Erythroblast (primary cell): ENCODE data around the gene NHS.

Source experiments
- DNase-seq, 2 experiments: peaks; one replicate each; lab custom pipeline; 2025; lab: John Stamatoyannopoulos, UW
- GATA1 ChIP-seq: IDR thresholded peaks from 2 replicates; pipeline ENCODE4 v1.6.1; 2011; ENCODE audit warnings: low read depth, mild to moderate bottlenecking, control low read depth, low read length, moderate library complexity
- POLR2A ChIP-seq: IDR thresholded peaks from 2 replicates; pipeline ENCODE4 v1.6.1; 2011; ENCODE audit warnings: mild to moderate bottlenecking, low read length

The NHS gene

DNA sequence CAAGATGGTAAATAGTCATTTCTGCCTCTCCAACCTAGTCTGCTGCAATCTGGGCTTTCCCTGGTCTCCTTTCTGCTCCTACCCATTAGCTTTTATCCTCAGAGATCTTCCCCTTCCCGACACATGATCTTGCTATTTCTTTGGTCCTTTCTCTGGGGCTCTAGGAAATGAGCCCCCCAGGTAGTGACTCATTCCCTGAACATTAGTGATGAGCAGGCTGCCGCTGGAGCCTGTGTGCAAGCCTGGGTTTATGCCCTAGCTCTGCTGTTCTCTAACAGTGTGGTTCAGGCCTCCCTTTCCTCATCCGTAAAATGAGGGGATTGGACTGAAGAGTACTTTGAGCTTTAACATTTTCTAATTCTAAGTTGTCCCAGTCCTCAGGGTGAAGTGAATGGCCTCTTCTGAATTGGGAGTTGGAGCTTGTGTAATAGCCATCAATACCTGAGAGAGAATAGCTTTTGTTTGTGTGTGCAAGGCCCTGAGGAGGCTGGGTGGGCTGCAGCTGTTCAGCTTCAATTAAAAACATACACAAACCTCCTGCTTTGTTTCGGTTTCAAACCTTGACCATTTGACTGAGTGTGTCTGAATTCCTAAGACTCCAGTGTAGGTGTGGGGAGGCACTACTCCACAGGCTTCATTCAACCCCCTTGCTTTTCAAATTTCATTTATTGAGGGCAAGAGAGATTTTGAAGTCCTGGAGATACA is 246.7 kb downstream of the NHS start:
- no peak for DNase-seq
- TF ChIP-seq POLR2A (no peak), GATA1 (no peak)

DNA sequence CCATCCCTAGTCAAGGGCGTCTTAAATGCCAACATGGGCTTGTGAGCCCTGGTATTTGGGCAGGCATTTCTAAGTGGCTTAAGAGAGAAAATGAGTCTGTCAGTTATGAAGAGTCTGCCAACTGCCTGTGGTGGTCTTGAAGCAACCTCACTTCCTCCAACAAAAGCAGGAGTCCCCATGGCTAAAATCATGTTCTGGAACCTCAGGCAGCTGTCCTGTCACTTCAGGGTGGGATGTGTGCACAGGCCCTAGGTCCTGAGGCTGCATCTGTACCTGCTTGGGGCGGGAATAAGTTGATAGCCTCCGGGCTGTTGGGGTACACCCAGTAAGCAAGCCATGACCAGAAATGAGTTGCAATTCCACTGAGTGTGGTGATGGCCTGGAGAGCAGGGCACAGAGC is 247.3 kb downstream of the NHS start:
- TF ChIP-seq GATA1 (no peak), POLR2A (no peak)
- no peak for DNase-seq

DNA sequence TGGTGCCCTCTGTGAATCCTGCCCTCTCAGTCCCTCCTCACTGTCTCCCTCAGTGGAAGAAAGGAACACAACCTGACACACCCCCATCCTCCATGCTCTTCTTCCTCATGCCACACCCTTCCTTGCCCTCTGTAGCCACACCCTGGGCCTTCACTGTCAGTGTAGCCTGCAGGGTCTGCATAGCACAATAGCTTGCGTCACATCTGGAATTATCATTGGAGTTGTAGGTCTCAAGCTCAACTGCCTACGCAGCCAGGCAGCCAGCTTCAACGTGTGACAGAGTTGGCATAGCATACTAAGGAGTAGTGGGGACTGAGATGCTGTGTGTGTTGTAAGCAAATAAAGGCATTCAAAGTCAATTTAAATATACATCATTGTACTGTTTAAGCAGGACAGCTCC is 248.8 kb downstream of the NHS start:
- no peak for DNase-seq
- no peak for TF ChIP-seq POLR2A
- TF ChIP-seq GATA1 = no peak

DNA sequence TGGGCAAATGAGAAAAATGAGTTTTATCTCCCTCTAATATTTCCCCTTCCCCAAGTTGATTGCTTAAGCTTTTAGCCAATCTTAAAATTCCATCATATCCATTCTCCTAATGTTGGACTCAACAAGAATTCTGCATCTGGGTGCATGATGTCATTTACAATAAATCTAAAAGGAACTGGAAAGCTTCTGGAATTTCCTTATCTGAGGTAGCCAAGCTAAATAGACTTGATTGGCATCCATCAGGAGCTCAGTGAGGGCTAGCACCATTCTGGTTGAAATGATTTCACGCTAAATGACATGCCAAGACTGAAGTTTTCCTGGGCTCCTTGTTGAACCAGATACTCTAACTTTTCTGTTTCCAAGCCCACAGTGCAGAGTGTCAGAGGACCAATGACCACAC is 252.0 kb downstream of the NHS start:
- TF ChIP-seq POLR2A (no peak), GATA1 (no peak)
- DNase-seq = no peak

DNA sequence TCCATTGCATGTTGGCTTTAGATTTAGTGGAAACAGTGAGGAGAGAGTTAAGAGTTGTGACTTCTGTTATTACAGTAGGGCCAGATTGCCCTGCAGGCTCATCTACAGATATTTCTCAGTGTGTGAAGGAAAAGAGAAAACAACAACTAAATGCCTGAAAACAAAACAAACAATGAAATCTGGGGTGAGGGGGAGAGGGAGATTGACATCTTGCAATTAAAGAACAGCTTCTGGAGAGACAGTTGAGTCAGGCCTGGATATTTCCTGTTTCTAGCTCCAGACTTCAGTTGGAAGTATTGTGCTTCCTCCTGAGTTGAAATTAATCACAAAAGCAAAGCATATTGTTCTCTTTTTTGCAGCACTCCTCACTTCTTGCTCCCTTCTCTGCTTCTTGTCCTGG is 254.0 kb downstream of the NHS start:
- no peak for TF ChIP-seq POLR2A
- TF ChIP-seq GATA1 = no peak
- no peak for DNase-seq

DNA sequence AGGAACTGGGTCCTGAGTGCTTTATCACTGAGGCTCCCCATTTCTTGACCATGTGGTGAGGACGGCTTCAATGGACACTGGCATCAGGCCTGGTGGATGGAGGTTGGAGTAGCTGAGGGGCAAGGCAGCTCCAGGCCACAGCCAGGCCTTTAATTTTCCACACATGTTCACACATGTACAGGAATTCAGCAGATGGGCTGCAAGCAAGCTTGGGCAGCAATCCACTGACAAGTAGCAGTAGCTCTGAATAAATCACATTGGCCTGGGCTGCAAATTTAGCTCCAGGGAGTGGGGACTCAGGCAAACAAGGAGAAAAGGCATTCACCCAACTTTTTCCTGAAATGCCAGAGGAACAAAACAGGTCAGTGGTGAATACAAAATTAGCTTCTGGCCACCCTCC is 254.5 kb downstream of the NHS start:
- TF ChIP-seq GATA1 (no peak), POLR2A (no peak)
- no peak for DNase-seq

DNA sequence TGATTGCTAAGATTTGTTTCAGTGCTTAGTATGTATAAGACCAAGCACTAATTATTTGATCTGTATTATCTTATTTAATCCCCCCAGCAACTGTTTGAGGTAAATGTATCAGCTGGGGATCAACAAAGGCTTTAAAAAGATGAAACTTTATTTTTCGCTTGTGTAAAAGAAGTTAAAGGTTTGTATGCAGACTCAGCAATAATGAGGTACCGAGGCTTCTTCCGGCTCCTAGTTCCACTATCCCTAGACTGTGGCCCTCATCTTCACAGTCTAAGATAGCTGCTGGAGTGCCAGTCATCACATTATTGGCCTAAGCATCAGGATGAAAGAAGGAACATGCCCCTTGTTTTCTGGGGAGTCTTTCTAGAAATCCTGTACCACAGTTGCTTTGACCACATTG is 256.6 kb downstream of the NHS start:
- no peak for TF ChIP-seq GATA1
- TF ChIP-seq POLR2A = no peak
- DNase-seq = no peak

DNA sequence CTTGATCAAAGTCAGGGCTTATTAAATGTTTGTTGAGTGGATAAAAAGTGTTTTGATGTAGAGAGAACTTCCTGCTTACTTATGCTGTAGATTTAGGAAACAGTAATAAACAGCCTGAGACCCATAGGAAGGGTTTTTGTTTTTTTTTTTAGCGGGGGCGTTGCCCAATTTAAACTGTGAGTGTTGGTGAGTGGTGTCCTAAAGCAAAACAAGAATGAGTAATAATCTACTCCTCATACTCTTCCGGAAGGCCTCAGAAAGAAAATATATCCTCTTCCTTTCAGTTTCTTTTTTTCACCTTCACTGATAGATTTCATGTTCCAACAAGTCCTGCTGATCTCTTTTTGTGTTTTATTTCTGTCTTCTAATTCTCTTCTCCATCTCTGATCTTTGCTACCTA is 257.9 kb downstream of the NHS start:
- no peak for TF ChIP-seq POLR2A
- TF ChIP-seq GATA1 = no peak
- DNase-seq = no peak

DNA sequence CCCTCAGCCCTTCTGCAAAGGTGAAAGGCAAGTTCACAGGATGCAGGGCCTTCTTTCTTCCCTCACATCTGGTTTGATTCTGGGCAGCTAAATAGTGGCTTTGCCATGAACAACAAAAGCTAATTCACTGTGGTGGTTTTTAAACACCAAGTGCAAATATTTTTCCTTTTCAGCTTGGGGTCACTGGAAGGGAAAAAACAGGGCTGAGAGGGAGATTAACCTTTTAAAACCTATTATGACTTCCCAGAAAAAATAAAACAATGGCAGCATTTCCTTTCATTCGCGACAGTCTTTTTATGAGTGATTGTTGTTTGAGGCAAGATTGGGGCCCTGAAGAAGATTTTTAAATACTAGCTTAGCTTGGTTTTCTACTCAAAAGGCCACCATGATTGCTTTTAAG is 258.5 kb downstream of the NHS start:
- no peak for DNase-seq
- TF ChIP-seq GATA1 (no peak), POLR2A (no peak)

DNA sequence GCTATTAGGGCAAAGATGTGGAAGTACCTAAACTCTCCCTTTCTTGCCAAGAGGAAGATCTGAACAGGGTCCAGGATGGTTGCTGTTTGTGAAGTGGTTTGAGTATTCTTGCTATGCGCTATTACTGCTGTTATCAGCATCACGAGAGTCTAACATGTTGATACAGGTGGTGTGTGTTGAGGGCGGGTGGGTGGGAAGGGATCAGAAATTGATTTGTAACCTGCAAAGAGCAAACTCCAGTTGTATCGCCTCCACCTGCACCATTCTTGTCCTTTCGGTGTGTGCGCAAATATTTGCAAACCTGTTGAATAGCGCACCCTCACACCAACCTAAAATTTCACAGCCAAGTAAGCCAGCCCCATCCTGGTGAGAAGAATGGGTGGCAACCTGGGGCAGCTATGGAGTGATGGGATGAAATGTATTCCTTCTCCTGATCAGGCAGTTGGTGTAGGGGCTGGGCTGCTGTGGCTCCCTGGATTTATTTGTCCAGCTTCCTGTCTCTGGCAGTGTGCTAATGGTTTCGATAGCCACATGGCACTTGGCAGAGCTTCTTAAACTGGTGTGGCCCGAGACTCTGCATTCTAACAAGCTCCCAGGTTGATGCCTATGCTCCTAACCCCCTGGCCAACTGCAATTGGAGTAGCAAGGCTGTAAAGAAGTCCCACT is 259.7 kb downstream of the NHS start:
- TF ChIP-seq GATA1 = no peak
- no peak for TF ChIP-seq POLR2A
- no peak for DNase-seq

DNA sequence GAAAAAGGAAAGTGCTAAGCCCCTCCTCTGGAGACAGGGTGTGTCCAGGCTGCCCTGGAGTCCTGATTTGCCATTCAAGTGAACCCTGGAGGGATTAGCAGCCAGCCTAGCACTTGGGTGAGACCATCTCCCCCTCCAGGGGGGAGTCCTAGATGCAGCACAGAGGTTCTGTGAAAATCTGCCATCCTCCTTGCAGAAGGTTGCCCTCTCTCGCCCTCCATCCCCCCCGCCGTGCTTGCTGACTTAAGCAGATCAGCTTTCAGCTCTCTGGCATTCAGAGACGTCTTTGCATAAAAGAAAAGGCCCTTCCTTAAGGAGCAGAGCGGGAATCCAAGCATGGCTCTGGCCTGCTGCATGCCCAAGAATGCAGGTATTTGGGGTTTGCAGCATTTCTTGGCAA is 260.2 kb downstream of the NHS start:
- TF ChIP-seq POLR2A (no peak), GATA1 (no peak)
- DNase-seq = no peak

DNA sequence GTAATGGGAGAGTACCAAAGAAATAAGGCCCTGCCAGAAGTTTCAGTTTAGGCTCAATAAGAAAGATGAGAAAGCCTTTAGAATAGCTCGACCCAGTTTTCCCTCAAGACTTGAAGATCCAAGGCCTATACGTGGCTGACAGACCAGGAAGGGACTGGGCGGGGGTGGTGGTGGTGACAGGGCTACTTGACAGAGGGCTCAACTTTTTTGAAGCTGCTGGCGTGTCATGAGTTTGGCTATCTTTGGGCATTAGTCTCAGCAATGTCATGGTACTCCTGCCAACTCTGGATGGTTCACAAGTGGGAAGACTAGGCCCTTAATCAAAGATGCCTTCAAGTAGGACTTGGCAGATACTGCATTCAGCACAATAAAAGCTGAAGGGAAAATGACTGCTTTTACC is 262.2 kb downstream of the NHS start:
- DNase-seq = no peak
- no peak for TF ChIP-seq POLR2A

DNA sequence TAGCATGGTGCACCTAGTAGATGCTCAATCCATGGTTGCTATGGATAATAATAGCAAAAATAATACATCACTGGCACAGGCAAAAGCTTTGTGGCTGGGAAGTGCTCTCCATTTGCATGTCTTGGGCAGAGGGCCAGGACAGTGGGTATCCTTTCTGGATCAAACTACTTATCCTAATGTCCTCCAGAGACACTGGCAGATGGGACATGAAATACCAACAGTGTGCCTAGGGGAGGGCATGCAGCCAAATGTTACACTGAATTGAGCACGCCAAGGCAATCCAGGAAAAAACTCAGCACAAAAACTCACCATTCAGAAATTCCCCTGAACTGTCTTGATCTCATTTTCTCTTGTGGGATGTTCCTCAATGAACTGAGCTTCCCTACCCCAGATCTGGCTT is 263.7 kb downstream of the NHS start:
- TF ChIP-seq GATA1 (no peak), POLR2A (no peak)
- DNase-seq = no peak

DNA sequence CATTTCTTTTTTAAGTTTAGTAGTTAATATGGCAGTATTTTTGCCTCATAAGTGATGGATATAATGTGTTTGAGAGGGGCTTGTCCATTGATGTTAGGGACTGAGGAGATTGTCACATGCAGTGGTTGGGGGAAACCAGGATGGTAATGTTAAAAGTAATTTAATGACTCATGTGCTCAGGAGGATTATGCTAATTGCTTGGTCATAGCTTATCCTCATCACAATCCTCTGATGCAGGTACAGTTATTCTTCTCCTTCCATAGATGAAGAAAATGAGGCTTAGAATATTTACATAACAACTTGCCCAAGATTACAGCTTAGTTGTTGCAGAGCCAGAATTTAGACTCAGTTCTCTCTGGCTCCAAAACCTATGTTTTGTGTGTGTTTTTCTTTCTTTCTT is 267.9 kb downstream of the NHS start:
- DNase-seq = no peak
- TF ChIP-seq POLR2A = no peak
- TF ChIP-seq GATA1 = no peak

DNA sequence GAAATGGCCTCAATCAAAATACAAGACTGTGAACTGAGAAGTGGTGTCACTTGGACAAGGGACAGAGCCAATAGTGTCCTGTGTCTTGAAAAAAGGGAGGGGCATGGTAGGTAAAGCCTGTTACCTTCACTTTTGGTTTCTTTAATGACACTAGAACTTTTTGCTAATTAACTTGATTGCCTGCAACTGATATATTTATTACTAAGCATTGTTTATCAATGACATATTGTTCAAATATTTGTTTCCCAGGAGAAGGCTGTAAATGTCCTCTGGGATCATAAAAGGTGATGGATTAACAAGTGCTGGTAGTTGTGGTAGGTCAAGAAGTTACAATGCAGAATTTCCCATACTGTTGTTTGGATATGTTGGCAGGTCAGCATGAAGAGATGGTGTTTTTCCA is 268.5 kb downstream of the NHS start:
- TF ChIP-seq GATA1 = no peak
- TF ChIP-seq POLR2A = no peak
- no peak for DNase-seq

DNA sequence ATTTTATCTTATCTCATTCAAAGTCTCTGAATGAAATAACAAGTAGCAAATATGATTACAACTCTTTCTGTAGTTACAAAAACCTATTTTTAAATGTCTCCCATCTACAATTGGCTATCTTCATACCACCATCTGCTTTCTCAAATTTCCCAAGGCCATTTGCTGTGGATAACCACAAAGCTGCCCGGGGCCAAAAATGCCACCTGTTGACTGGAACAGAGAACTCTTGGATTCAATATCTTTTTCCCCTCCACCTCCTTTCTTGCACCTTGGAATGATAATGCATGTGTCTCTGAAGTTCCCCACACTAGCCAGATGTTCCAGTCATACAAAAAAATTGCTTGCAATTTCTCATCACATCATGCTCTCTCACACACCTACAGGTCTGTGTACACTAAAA is 269.0 kb downstream of the NHS start:
- DNase-seq = no peak
- TF ChIP-seq GATA1 (no peak), POLR2A (no peak)
